Panc1 (cell line): ENCODE data around the gene ORMDL2.

Source experiments
- POLR2AphosphoS5 ChIP-seq: IDR thresholded peaks from 2 replicates; pipeline ENCODE4 v1.6.1; 2012; ENCODE audit warnings: mild to moderate bottlenecking, low read depth, low read length, moderate library complexity
- TCF7L2 ChIP-seq: IDR thresholded peaks from 2 replicates; pipeline ENCODE4 v1.6.1; 2011; ENCODE audit warnings: mild to moderate bottlenecking, low read depth, low read length, inconsistent platforms
- TF ChIP-seq, protein P1 (sequence below): fragments of 450-650 bp; IDR thresholded peaks from 2 replicates; pipeline ENCODE4 v1.5.1; 2017; ENCODE audit warnings: mild to moderate bottlenecking
- TF ChIP-seq, protein P2 (sequence below), 2 experiments: IDR thresholded peaks; 2 replicates each; pipeline ENCODE4 v1.6.1; 2011 to 2012; ENCODE audit warnings: low read depth in 2 of 2, control low read depth in 1 of 2, low read length in 1 of 2, mild to moderate bottlenecking in 1 of 2, moderate library complexity in 1 of 2; ENCODE audit not compliant: insufficient read depth in 1 of 2

- TF ChIP-seq POLR2AphosphoS5 (no peak), TCF7L2 (no peak)
- TF ChIP-seq, protein P1, sequence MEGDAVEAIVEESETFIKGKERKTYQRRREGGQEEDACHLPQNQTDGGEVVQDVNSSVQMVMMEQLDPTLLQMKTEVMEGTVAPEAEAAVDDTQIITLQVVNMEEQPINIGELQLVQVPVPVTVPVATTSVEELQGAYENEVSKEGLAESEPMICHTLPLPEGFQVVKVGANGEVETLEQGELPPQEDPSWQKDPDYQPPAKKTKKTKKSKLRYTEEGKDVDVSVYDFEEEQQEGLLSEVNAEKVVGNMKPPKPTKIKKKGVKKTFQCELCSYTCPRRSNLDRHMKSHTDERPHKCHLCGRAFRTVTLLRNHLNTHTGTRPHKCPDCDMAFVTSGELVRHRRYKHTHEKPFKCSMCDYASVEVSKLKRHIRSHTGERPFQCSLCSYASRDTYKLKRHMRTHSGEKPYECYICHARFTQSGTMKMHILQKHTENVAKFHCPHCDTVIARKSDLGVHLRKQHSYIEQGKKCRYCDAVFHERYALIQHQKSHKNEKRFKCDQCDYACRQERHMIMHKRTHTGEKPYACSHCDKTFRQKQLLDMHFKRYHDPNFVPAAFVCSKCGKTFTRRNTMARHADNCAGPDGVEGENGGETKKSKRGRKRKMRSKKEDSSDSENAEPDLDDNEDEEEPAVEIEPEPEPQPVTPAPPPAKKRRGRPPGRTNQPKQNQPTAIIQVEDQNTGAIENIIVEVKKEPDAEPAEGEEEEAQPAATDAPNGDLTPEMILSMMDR, result peak; percentile 68
- TF ChIP-seq, protein P2, sequence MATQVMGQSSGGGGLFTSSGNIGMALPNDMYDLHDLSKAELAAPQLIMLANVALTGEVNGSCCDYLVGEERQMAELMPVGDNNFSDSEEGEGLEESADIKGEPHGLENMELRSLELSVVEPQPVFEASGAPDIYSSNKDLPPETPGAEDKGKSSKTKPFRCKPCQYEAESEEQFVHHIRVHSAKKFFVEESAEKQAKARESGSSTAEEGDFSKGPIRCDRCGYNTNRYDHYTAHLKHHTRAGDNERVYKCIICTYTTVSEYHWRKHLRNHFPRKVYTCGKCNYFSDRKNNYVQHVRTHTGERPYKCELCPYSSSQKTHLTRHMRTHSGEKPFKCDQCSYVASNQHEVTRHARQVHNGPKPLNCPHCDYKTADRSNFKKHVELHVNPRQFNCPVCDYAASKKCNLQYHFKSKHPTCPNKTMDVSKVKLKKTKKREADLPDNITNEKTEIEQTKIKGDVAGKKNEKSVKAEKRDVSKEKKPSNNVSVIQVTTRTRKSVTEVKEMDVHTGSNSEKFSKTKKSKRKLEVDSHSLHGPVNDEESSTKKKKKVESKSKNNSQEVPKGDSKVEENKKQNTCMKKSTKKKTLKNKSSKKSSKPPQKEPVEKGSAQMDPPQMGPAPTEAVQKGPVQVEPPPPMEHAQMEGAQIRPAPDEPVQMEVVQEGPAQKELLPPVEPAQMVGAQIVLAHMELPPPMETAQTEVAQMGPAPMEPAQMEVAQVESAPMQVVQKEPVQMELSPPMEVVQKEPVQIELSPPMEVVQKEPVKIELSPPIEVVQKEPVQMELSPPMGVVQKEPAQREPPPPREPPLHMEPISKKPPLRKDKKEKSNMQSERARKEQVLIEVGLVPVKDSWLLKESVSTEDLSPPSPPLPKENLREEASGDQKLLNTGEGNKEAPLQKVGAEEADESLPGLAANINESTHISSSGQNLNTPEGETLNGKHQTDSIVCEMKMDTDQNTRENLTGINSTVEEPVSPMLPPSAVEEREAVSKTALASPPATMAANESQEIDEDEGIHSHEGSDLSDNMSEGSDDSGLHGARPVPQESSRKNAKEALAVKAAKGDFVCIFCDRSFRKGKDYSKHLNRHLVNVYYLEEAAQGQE (IDR thresholded peaks at IDR 0.05; ENCODE audit: insufficient read depth in 1 of 2, low read depth in 2 of 2, low read length in 1 of 2), result no peak
These were observed 20.8 kb upstream of the ORMDL2 start for GRCh38 chr12:55797068-55797467.
